GM21717 (cell line): ENCODE data around the gene SLC2A1.

Source experiments
- ATAC-seq: cut with Tn5 transposase; IDR thresholded peaks from one replicate; pipeline ENCODE4 v1.9.1; 2021; ENCODE audit warnings: mild to moderate bottlenecking, moderate library complexity; ENCODE audit not compliant: unreplicated experiment

Gene SLC2A1

DNA sequence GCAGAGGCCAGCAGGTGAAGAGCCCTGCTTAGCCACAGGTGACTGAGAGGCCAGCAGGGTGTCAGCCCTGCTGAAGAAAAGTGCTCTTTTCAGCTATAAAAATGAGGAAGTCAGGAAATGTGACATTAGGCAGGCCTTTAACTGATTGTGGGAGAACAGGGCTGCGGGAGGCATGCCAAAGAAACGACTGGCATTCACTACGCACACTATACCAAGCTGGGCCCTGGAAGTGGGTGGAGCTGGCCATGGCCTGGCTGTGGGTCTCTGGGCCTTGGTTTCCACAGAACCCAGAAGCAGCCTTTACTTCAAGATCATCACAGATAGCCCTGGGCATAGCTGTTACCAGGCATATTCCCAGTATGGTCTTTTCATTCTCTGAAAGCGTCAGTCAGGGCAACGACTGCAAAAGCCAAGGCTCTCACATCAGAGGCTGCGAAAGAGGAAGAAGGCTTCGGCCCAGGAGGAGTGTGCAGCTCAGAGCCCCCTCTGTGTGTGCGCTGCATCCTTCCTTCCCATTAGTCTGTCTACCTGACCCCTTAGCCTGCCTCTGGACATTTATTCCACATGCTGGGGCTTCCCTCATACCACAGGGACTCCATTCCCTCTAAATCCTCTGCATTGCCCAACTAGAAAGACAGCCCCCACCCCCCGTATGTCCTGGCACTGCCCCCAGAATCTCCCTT, 14.3 kb downstream of the SLC2A1 start:
- no peak for ATAC-seq

DNA sequence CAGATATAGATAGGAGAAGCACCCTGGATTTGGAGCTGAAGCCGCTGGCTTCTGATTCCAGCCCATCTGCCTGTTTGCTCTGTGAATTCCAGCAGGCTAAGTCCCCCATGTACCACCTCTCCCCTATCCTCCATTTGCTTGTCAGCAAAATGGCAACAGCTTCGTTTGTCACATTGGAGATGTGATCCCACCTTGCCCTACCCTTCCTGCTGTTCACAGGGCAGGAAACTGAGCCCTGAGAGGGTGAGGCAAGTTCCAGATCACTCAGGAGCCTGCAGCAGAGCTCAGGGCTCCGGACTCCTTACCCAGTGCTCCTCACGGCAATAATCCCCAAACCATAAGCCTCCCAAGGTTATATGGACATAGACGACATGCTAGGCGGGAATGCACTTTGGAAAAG, 14.9 kb downstream of the SLC2A1 start:
- ATAC-seq = no peak

- no peak for ATAC-seq
Observed at GRCh38 chr1:42943166-42943565, 15.5 kb downstream of the SLC2A1 start.

DNA sequence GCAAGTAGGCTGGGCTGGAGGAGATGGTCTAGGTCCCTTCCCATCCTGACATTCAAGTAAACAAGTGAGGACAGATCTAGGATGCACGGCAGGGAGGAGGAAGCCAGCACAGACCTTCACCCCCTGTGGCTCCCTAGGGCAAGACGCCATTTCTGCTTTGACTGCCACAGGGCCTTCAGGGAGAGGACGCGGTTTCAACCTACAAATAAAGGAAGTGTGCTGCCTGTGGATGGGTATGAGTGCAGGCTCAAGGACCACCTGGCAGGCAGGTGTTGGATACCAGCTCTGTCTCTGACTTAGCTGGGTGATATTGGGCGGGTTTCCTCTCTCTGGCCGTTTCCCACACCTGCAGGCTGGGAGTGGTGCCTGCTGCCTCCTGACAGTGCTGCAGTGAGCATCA, 16.2 kb downstream of the SLC2A1 start:
- no peak for ATAC-seq

DNA sequence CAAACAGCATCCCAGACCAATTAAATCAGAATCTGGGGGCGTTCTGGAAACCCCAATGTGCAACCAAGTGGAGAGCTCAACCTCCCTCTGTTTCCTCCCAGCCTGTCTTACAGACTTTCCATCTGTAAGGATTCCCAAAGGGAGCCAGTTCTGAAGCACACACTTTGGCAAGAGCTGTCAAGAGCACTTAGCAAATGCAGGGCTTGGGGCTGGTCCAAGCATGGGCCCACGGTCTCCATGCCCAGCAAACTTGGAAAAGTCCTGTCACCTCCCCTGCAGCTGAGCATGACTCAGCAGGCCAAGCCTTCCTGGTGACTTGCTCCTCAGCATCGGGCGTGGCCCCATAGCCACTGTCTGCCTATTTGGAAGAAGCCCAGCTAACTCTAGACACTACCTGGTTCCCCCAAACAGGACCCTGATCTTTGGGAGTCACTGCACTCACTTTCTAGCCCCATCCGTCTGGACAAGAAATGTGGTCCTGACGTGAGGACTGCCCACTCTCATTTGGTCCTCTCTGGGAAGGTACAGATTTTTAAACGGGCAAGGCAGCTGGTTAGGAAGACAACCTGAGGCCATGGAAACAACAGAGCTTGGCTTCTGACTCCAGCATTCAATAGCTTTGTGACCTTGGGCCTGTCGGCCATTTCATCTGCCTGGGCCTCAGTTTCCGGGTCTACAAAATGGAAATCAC, 16.9 kb downstream of the SLC2A1 start:
- ATAC-seq = no peak

DNA sequence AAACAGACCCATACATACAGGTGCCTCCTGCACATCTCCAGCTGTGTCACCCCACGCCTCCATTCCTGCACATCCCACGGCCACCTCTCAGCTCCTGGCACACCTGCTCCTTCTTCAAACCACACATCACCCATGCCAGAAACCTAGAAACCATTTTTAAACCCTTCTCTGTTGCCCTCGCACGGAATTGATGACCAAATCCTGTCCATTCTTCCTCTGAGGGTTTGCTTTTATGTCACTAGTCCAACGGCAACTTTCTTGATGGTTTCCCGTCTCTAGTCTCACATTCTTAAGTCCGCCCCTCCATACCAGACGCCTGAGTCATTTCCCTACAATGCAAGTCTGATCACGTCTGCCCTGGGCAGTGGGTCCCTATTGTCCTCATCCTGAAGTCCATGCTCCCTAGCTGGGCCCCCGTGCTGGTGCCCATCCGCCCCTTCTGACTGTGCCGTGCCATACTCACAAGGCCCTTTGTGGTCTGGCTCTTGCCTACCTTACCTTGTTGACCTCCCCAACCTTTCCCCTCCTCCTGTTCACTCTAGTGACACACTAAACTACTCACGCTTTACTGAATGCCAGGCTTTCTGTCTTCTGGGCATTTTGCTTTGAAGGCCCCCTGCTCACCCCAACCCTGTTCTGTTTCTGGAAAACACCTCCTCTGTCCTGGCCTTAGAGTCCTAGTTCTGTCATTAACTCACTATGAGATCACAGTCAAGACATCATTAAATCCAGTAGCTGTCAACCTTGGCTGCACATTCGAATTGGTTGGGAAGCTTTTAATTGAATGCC, 17.6 kb downstream of the SLC2A1 start:
- no peak for ATAC-seq

- no peak for ATAC-seq
Observed at GRCh38 chr1:42938645-42939615, 19.7 kb downstream of the SLC2A1 start.

GRCh38 chr1:42937836-42938644, 20.6 kb downstream of the SLC2A1 start:
- ATAC-seq = no peak

DNA sequence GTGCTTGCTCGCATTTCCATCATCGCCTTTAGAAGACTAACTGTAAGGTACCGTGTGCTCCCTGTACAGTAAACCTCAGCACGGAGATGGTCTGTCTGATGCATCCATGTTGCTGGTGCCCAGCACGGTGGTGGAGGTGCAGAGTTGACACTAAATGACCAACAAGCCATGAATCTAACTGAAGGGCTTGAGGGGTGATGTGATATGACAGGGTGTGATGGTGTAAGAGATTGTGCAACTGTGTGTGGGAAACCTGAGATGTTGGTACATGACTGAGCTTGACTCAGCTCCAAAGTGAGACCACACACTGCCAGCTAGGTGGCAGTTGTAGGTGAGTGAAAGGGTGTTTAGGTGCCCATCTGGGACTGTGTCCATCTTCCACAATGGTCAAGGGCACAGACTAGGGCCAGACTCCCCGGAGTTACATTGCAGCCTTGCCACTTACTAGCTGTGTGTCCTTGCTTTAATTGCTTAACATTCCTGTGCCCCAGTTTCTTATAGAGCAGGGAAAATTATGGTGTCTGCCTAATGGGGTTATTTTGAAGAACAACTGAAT, 21.4 kb downstream of the SLC2A1 start:
- ATAC-seq = no peak

- no peak for ATAC-seq
Observed at GRCh38 chr1:42936309-42937078, 22.2 kb downstream of the SLC2A1 start.

- ATAC-seq = no peak
Observed at GRCh38 chr1:42935971-42936308, 22.7 kb downstream of the SLC2A1 start.

DNA sequence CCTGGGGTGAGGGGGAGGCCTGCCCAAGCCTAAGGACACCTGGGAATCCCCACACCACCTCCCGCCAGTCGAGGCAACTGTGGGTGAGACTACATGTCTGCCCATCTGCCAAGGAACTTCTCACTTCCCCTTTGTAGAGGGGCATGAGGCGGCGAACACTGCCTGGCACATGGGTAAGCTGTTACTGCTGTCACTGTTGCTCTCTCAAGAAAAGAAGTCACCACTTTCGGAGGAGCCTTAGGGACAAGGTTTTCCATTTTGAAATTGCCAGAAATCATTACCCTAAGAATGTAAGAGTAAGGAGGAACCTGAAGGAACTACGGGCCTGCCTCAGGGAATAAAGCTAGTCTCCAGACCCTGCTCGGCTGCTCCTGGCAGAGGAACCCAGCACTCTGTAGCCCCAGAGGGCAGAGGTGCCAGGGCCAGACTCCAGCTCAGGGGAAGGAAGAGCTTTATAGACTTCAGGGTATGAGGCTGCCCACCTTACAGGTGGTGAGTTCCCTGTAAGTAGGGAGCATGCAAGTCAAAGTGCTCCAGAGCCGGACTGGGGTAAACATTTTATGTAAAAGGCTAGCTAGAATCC, 23.3 kb downstream of the SLC2A1 start:
- ATAC-seq = no peak

- ATAC-seq = no peak
Observed at GRCh38 chr1:42934541-42935312, 23.9 kb downstream of the SLC2A1 start.

DNA sequence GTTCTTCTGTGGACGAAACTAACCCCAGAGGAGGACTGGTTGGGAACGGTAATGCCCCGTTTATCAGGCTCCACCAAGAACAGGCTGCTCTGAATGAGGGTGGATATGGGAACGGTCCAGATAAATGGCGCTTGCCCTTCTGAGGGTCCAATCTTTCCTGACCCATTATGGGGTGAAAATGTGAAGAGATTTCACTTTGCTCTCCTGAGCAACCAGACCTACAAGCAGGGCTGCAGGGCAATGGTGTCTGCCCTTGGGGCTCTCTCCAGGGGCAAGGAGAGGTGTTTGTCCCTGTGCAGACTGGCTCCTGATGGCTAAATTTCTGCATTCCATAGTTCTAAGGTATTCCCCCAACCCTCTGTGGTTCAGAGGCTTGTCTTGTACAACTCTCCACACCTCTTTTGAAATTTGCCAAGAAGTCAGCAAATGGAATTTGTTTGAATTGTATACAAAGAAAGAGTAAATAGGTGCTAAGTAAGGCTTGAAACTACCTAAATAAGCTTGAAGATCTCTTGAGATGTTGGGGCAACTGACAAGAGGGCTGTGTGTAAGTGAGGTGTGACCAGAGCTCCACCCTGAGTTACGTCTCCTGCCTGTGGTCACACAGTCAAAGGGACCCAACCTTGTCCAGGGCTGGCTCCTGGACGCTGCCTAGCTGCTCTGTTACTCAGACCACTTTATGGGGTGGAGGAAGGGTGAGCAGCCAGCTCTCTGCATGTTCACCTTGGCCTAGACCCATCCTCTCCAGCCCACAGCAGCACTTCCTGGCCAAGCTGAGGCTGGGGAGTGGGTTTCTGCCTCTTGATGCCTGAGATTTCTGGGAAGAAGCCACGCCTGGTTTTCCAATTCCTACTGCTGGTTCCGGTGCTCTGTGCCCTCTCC, 24.8 kb downstream of the SLC2A1 start:
- ATAC-seq = no peak

DNA sequence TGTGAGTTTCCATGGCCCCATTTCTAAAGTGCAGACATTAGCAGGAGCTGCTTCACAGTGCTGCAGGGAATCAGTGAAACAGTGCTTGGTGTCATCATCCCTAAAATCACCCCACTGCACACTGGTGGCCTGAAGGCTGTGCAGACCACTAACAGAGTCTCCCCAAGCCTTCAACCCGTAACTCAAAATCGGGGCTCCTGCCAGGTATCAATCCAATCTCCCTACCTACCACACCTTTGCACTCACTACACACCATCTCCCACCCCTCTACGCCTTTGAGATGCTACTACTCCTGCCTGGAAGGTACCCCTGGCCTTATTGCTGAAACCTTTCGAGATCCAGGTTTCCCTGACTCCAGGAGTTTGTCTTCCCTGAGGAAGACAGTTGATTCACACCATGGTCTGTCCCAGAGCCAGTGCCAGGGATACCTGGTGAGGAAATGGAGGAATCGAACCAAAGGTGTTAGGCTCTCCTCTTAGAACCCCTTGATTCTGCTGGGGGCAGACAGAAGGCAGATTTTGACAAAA, 25.5 kb downstream of the SLC2A1 start:
- ATAC-seq = no peak

DNA sequence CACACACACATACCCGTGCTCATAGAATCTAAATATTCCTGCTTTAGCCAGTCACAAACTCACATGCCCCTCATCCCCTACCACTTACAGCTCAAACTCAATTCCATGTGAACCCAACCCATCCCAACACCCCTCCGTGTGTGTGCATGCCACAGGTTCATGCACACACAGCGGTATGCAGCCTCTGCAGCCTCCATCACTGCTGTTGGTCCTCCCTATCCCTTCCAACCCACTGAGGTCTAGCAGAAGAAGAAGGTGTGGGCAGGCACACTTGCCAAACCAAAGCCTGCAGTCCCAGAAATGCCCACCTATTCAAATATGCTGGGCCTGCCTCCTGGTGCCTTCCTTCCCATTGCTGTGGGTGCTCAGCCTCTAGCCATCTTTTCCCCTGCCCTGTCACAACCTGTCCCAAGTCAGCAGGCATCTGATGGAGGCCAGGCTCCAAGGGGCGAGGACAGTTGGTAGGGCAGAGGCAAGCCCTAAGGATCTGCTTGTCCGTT, 26.2 kb downstream of the SLC2A1 start:
- ATAC-seq = no peak
